GM21723 (cell line): ENCODE data around the gene ZFYVE19.

Experiments used
- ATAC-seq: cut with Tn5 transposase; IDR thresholded peaks from one replicate; pipeline ENCODE4 v1.9.1; 2021; ENCODE audit warnings: mild to moderate bottlenecking, moderate library complexity; ENCODE audit not compliant: unreplicated experiment

The ZFYVE19 gene

GRCh38 chr15:40808861-40809450 lies 2.1 kb downstream of the ZFYVE19 start:
- no peak for ATAC-seq

- ATAC-seq = no peak
These were observed 6.0 kb downstream of the ZFYVE19 start for GRCh38 chr15:40812721-40813425.

GRCh38 chr15:40815042-40815698 lies 8.3 kb downstream of the ZFYVE19 start:
- no peak for ATAC-seq

- ATAC-seq = no peak
These were observed 12.2 kb downstream of the ZFYVE19 start for GRCh38 chr15:40819048-40819447.

GRCh38 chr15:40821195-40821594 lies 14.3 kb downstream of the ZFYVE19 start:
- no peak for ATAC-seq

GRCh38 chr15:40823572-40824343 lies 16.9 kb downstream of the ZFYVE19 start:
- ATAC-seq = no peak

- ATAC-seq = no peak
These were observed 19.0 kb downstream of the ZFYVE19 start for GRCh38 chr15:40825661-40826422.

GRCh38 chr15:40826423-40827075 lies 19.7 kb downstream of the ZFYVE19 start:
- no peak for ATAC-seq

GRCh38 chr15:40828447-40829036 lies 21.7 kb downstream of the ZFYVE19 start, which contains the start of gene PPP1R14D:
Gene PPP1R14D (minus strand): TSS chr15:40828708. CDS start chr15:40828641, 67 bp downstream.
- ATAC-seq = no peak

GRCh38 chr15:40829115-40829514 lies 22.2 kb downstream of the ZFYVE19 start:
- no peak for ATAC-seq

- ATAC-seq = no peak
These were observed 24.0 kb downstream of the ZFYVE19 start for GRCh38 chr15:40830884-40831283.

- ATAC-seq = no peak
These were observed 25.0 kb downstream of the ZFYVE19 start for GRCh38 chr15:40831861-40832260.

- ATAC-seq = no peak
These were observed 26.0 kb downstream of the ZFYVE19 start for GRCh38 chr15:40832903-40833302.

GRCh38 chr15:40836020-40836419 lies 29.1 kb downstream of the ZFYVE19 start:
- no peak for ATAC-seq

- ATAC-seq = no peak
These were observed 31.9 kb downstream of the ZFYVE19 start for GRCh38 chr15:40838756-40839155.

- no peak for ATAC-seq
These were observed 34.9 kb downstream of the ZFYVE19 start for GRCh38 chr15:40841741-40842140.

GRCh38 chr15:40843261-40843884 lies 36.5 kb downstream of the ZFYVE19 start:
- ATAC-seq = no peak

GRCh38 chr15:40843885-40844695 lies 37.2 kb downstream of the ZFYVE19 start, which contains the start of gene SPINT1:
Gene SPINT1 (plus strand): TSS chr15:40844048. CDS start chr15:40844555, 507 bp downstream.
- ATAC-seq = no peak
